ENCODE data around the gene NPL. TPM values are rescaled to one million over a fixed set of nuclear protein-coding genes. Genes with fewer than 3 reads are reported as not detected.

Gene NPL
- total RNA-seq, 1 donor from 2014 or later: 47.5 TPM

GRCh38 chr1:182761396-182762395 is 27.9 kb upstream of the NPL start:
- H3K36me3 ChIP-seq (ENCODE audit: control insufficient read depth in 3 of 3, insufficient read depth in 3 of 3, low read length in 3 of 3): no peaks in the 10 kb centered on the region
- no peaks in the 10 kb centered on the region for H3K27me3 ChIP-seq (ENCODE audit: control insufficient read depth in 3 of 3, insufficient read depth in 3 of 3, low read length in 3 of 3)
- H3K9ac ChIP-seq (ENCODE audit: low read depth in 1 of 3, low read length in 3 of 3): no peak overlapping the region
- no peak overlapping the region for H3K4me3 ChIP-seq (ENCODE audit: low read length in 3 of 3)
- no peak overlapping the region for H3K27ac ChIP-seq (ENCODE audit: low read depth, low read length)
- no peaks in the 10 kb centered on the region for H3K9me3 ChIP-seq (ENCODE audit: control insufficient read depth in 3 of 3, low read length in 3 of 3)
- H3K4me1 ChIP-seq (ENCODE audit: control insufficient read depth in 3 of 3, insufficient read depth in 3 of 3, low read length in 3 of 3): peaks cover 0 to 2% (median 0%) of the 10 kb centered on the region in 3 donors

- no peaks in the 10 kb centered on the region for H3K36me3 ChIP-seq (ENCODE audit: control insufficient read depth in 3 of 3, insufficient read depth in 3 of 3, low read length in 3 of 3)
- no peaks in the 10 kb centered on the region for H3K9me3 ChIP-seq (ENCODE audit: control insufficient read depth in 3 of 3, low read length in 3 of 3)
- H3K27me3 ChIP-seq (ENCODE audit: control insufficient read depth in 3 of 3, insufficient read depth in 3 of 3, low read length in 3 of 3): no peaks in the 10 kb centered on the region
- peaks cover 0 to 2% (median 0%) of the 10 kb centered on the region in 3 donors for H3K4me1 ChIP-seq (ENCODE audit: control insufficient read depth in 3 of 3, insufficient read depth in 3 of 3, low read length in 3 of 3)
- H3K4me3 ChIP-seq (ENCODE audit: low read length in 3 of 3): no peak overlapping the region
- H3K9ac ChIP-seq (ENCODE audit: low read depth in 1 of 3, low read length in 3 of 3): no peak overlapping the region
- H3K27ac ChIP-seq (ENCODE audit: low read depth, low read length): no peak overlapping the region
Observed at GRCh38 chr1:182762536-182762935, 27.0 kb upstream of the NPL start.

GRCh38 chr1:182764029-182764727 is 25.4 kb upstream of the NPL start:
- Histone ChIP-seq H3K27me3 (ENCODE audit: control insufficient read depth in 3 of 3, insufficient read depth in 3 of 3, low read length in 3 of 3) (no peaks in the 10 kb centered on the region), H3K9ac (ENCODE audit: low read depth in 1 of 3, low read length in 3 of 3) (no peak overlapping the region), H3K9me3 (ENCODE audit: control insufficient read depth in 3 of 3, low read length in 3 of 3) (no peaks in the 10 kb centered on the region), H3K36me3 (ENCODE audit: control insufficient read depth in 3 of 3, insufficient read depth in 3 of 3, low read length in 3 of 3) (no peaks in the 10 kb centered on the region), H3K27ac (ENCODE audit: low read depth, low read length) (no peak overlapping the region), H3K4me1 (ENCODE audit: control insufficient read depth in 3 of 3, insufficient read depth in 3 of 3, low read length in 3 of 3) (peaks cover 0 to 2% (median 0%) of the 10 kb centered on the region in 3 donors), H3K4me3 (ENCODE audit: low read length in 3 of 3) (no peak overlapping the region)

DNA sequence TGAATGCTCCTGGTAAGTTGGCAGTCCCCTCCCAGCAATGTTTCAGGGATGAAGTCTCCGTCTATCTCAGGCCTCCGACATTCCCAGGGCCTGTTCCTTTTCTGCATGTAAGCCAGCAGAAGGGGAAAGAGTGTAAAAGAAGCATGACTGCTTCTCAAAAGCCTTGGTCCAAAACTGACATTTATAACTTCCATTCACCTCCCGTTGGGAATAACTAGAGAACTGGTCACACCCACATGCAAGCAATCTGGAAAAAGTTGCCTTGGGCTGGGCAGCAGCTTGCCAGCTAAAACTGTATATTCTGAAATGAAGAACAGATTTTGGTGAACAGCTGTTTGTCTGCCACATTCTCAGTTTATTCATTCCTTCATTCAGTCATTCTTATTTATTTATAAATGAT is 24.2 kb upstream of the NPL start:
- Histone ChIP-seq H3K27ac (ENCODE audit: low read depth, low read length) (no peak overlapping the region), H3K9me3 (ENCODE audit: control insufficient read depth in 3 of 3, low read length in 3 of 3) (no peaks in the 10 kb centered on the region), H3K27me3 (ENCODE audit: control insufficient read depth in 3 of 3, insufficient read depth in 3 of 3, low read length in 3 of 3) (no peaks in the 10 kb centered on the region), H3K36me3 (ENCODE audit: control insufficient read depth in 3 of 3, insufficient read depth in 3 of 3, low read length in 3 of 3) (no peaks in the 10 kb centered on the region), H3K4me3 (ENCODE audit: low read length in 3 of 3) (no peak overlapping the region), H3K4me1 (ENCODE audit: control insufficient read depth in 3 of 3, insufficient read depth in 3 of 3, low read length in 3 of 3) (peaks cover 8 to 14% (median 12%) of the 10 kb centered on the region in 3 donors), H3K9ac (ENCODE audit: low read depth in 1 of 3, low read length in 3 of 3) (no peak overlapping the region)

DNA sequence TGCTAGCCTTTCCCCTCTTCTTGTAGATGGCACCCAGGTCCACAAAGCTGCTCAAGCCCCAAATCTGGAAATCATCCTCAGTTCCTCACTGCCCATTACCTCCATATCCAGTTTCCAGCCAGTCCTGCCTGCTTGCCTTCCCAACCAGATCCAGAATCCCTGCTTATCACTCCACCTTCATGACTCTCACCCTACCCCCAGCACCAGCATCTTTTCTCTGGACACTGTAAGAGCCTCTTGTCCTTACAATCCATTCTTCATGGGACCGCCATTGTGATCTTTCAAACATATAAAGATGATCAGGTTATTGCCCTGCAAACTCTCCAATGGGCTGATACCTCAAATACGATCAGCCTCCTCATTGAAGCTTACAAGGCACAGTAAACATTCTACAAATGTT is 23.5 kb upstream of the NPL start:
- Histone ChIP-seq H3K4me1 (ENCODE audit: control insufficient read depth in 3 of 3, insufficient read depth in 3 of 3, low read length in 3 of 3) (peaks cover 9 to 15% (median 13%) of the 10 kb centered on the region in 3 donors), H3K4me3 (ENCODE audit: low read length in 3 of 3) (no peak overlapping the region), H3K9ac (ENCODE audit: low read depth in 1 of 3, low read length in 3 of 3) (no peak overlapping the region), H3K9me3 (ENCODE audit: control insufficient read depth in 3 of 3, low read length in 3 of 3) (no peaks in the 10 kb centered on the region), H3K27me3 (ENCODE audit: control insufficient read depth in 3 of 3, insufficient read depth in 3 of 3, low read length in 3 of 3) (no peaks in the 10 kb centered on the region), H3K36me3 (ENCODE audit: control insufficient read depth in 3 of 3, insufficient read depth in 3 of 3, low read length in 3 of 3) (no peaks in the 10 kb centered on the region), H3K27ac (ENCODE audit: low read depth, low read length) (no peak overlapping the region)

GRCh38 chr1:182766881-182767645 is 22.5 kb upstream of the NPL start:
- Histone ChIP-seq H3K4me1 (ENCODE audit: control insufficient read depth in 3 of 3, insufficient read depth in 3 of 3, low read length in 3 of 3) (peaks cover 9 to 15% (median 13%) of the 10 kb centered on the region in 3 donors), H3K27ac (ENCODE audit: low read depth, low read length) (no peak overlapping the region), H3K9me3 (ENCODE audit: control insufficient read depth in 3 of 3, low read length in 3 of 3) (no peaks in the 10 kb centered on the region), H3K36me3 (ENCODE audit: control insufficient read depth in 3 of 3, insufficient read depth in 3 of 3, low read length in 3 of 3) (no peaks in the 10 kb centered on the region), H3K9ac (ENCODE audit: low read depth in 1 of 3, low read length in 3 of 3) (no peak overlapping the region), H3K4me3 (ENCODE audit: low read length in 3 of 3) (no peak overlapping the region), H3K27me3 (ENCODE audit: control insufficient read depth in 3 of 3, insufficient read depth in 3 of 3, low read length in 3 of 3) (no peaks in the 10 kb centered on the region)

DNA sequence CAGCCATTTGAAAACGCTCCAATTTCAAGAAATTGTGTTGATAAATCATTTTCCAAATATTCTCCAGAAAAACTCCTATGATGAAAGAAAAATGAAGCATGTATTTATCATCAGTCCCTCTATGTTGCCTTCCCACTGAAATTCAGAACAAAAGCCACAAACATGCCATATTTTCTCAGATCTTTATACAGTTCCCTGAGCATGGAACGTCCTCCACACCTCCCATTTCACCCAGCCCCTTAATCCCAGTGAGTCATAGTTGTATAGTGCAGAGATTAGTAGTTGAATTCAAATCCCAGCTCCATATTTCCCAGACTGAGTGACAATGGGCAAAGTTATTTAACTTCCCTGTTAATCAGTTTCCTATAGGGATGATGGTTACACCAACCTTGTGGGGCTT is 20.6 kb upstream of the NPL start:
- Histone ChIP-seq H3K27me3 (ENCODE audit: control insufficient read depth in 3 of 3, insufficient read depth in 3 of 3, low read length in 3 of 3) (no peaks in the 10 kb centered on the region), H3K9me3 (ENCODE audit: control insufficient read depth in 3 of 3, low read length in 3 of 3) (no peaks in the 10 kb centered on the region), H3K9ac (ENCODE audit: low read depth in 1 of 3, low read length in 3 of 3) (no peak overlapping the region), H3K4me3 (ENCODE audit: low read length in 3 of 3) (no peak overlapping the region), H3K36me3 (ENCODE audit: control insufficient read depth in 3 of 3, insufficient read depth in 3 of 3, low read length in 3 of 3) (no peaks in the 10 kb centered on the region), H3K4me1 (ENCODE audit: control insufficient read depth in 3 of 3, insufficient read depth in 3 of 3, low read length in 3 of 3) (peaks cover 9 to 15% (median 13%) of the 10 kb centered on the region in 3 donors), H3K27ac (ENCODE audit: low read depth, low read length) (peak overlapping the region; percentile 6)

- peak overlapping the region; percentile 18 for H3K27ac ChIP-seq (ENCODE audit: low read depth, low read length)
- H3K27me3 ChIP-seq (ENCODE audit: control insufficient read depth in 3 of 3, insufficient read depth in 3 of 3, low read length in 3 of 3): no peaks in the 10 kb centered on the region
- H3K9ac ChIP-seq (ENCODE audit: low read depth in 1 of 3, low read length in 3 of 3): no peak overlapping the region
- H3K4me3 ChIP-seq (ENCODE audit: low read length in 3 of 3): no peak overlapping the region
- no peaks in the 10 kb centered on the region for H3K36me3 ChIP-seq (ENCODE audit: control insufficient read depth in 3 of 3, insufficient read depth in 3 of 3, low read length in 3 of 3)
- H3K9me3 ChIP-seq (ENCODE audit: control insufficient read depth in 3 of 3, low read length in 3 of 3): no peaks in the 10 kb centered on the region
- peaks cover 9 to 14% (median 13%) of the 10 kb centered on the region in 3 donors for H3K4me1 ChIP-seq (ENCODE audit: control insufficient read depth in 3 of 3, insufficient read depth in 3 of 3, low read length in 3 of 3)
Observed at GRCh38 chr1:182770232-182770631, 19.3 kb upstream of the NPL start.

DNA sequence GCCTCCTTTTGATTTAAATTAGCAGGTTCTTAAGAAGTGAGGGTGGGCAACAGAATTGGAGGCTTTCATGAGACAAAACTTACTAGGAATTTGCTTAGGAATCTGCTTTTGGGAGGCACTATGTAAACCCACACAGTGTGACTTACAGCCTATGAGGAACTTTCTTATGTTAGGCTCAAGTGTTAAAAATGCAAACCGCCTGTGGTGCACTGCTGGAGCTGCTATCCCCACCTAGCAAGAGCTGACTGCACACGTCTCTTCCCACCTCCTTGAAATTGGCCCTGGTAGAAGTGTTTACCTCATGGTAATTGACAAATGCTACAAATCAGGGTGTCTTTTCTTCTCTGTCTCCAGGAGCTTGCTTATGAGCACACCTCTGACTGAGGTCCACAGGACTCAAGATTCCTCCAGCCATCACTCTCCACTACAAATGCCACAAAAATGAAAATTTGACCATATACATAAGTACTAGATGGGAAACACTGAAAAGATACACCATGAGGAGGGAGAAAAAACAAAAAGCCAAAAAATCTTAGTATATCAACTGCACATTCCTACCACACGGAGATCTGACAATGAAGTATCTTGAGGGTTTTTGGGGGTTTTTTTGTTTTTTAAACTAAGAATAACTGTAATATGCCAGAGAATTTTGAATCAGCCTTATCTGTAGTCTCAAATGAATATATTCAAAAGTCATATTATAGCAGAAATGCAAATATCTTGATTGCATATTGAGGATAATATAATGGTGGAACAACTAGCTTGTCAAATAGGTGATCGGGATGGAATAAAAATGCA is 18.2 kb upstream of the NPL start:
- Histone ChIP-seq H3K27me3 (ENCODE audit: control insufficient read depth in 3 of 3, insufficient read depth in 3 of 3, low read length in 3 of 3) (no peaks in the 10 kb centered on the region), H3K27ac (ENCODE audit: low read depth, low read length) (no peak overlapping the region), H3K9ac (ENCODE audit: low read depth in 1 of 3, low read length in 3 of 3) (no peak overlapping the region), H3K4me1 (ENCODE audit: control insufficient read depth in 3 of 3, insufficient read depth in 3 of 3, low read length in 3 of 3) (peaks cover 9 to 13% (median 13%) of the 10 kb centered on the region in 3 donors), H3K9me3 (ENCODE audit: control insufficient read depth in 3 of 3, low read length in 3 of 3) (no peaks in the 10 kb centered on the region), H3K4me3 (ENCODE audit: low read length in 3 of 3) (no peak overlapping the region), H3K36me3 (ENCODE audit: control insufficient read depth in 3 of 3, insufficient read depth in 3 of 3, low read length in 3 of 3) (no peaks in the 10 kb centered on the region)
